PC-9 (cell line): Measurements from ENCODE around the gene FYN.

Experiments
- EZH2 ChIP-seq: fragments of 200-600 bp; sonication (generic); IDR thresholded peaks from 2 replicates; pipeline ENCODE4 v1.8.0; 2017; ENCODE audit warnings: antibody characterized with exemption, low read depth
- TF ChIP-seq, protein P1 (sequence below): fragments of 200-600 bp; sonication (generic); conservative IDR thresholded peaks from 2 replicates; pipeline ENCODE4 v1.6.1; 2017; ENCODE audit warnings: mixed run types, antibody characterized with exemption, mild to moderate bottlenecking, moderate library complexity

DNA sequence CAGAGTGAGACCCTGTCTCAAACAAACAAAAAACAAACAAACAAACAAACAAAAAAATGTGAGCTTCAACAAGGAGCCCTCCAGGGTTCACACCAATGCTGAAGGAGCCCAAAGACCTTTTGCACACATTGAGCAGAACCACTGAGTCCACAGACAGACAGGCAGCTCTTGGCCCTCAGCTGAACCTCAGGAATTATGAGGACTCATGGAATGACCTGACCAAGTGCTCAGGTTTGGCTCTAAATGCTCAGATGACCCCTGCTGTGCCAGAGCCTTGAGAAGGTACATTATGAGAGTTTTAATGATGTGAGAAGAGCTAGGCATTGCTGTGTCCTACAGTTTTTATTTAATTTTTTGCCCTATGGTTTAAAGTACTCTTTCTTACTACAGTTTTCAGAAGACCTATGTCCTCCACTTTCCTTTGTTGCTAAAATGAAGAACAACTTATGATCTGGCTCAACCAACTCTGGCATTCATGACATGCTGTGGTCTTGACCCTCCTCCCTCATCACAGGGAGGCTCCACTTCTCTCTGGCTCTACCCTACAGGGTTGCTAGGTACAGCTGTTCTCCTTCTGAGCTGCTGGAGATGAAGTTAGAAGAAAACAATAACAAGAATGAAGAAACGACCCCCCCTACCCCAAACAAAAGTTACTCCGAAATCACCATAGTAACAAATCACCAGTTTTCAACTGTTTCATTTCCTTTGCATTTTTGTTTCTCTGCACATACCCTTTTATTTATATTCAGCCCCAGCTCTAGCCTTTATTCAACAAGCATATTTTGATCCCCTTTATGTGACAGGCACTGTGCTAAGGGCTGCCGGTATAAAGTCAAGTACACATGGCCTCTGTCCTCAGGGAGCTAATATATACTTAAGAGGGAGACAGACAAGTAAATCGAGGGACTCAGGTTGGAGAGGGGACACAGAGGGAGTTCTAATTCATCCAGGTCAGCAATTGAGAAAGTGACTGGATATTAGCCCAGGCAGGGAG is 138.9 kb downstream of the FYN start:
- no peak for TF ChIP-seq EZH2
- TF ChIP-seq, protein P1, sequence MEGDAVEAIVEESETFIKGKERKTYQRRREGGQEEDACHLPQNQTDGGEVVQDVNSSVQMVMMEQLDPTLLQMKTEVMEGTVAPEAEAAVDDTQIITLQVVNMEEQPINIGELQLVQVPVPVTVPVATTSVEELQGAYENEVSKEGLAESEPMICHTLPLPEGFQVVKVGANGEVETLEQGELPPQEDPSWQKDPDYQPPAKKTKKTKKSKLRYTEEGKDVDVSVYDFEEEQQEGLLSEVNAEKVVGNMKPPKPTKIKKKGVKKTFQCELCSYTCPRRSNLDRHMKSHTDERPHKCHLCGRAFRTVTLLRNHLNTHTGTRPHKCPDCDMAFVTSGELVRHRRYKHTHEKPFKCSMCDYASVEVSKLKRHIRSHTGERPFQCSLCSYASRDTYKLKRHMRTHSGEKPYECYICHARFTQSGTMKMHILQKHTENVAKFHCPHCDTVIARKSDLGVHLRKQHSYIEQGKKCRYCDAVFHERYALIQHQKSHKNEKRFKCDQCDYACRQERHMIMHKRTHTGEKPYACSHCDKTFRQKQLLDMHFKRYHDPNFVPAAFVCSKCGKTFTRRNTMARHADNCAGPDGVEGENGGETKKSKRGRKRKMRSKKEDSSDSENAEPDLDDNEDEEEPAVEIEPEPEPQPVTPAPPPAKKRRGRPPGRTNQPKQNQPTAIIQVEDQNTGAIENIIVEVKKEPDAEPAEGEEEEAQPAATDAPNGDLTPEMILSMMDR: no peak
